ENCODE measurements around the gene DCXR. TPM values are rescaled to one million over a fixed set of nuclear protein-coding genes. Genes with fewer than 3 reads are reported as not detected.
A peak's percentile ranks its signal among the peaks of the same experiment; 100 is the strongest.

The DCXR gene
- total and polyA plus RNA-seq, 2 of the 13 experiments (the other 11 are each of a cell fraction or from before 2014, with no cell fraction given) = 287 to 311 TPM

DNA sequence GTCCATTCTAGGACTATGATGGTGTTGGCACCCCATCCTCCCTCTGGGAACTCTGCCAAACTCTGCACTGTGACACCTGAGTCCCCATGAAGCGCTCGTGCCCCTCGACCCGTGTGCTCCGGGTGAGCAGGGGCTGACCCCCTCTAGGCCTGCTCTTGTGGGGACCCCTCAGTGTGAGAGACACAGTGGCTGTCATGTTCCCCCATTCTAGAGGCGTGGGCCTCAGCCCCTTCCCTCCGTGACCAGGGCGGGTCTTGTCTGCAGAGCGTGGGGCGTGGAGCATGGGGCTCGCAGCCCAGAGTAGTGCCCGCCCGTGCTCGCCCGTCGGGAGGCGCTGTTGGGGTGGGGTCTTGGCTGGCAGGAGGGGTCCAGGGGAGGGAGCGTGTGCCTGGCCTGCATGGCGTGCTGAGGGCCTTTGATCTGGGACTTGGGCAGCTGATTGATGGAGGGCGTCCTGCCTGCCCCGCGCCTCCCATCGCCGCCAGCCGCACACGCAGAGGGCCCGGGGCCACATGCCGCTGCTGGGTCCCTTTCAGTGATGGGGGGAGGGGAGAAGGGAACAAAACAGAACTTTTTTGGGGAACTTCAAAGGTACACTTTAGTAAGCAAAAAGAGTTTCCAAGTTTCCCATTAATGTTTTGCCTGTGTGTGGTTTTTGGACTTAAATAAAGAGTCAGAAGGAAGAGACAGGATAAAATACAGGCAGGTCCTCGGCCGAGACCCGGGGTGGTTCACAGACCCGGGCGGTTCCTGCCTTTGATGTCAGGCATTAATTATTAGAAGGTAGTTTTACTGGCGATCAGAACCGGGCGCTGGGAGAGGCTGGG is 37.3 kb downstream of the DCXR start (continued):
- TF ChIP-seq NAIF1 (CRISPR knock-in tag; IDR thresholded peaks at IDR 0.05; ENCODE audit: borderline replicate concordance) (0 out of 2 replicates have a peak, but pooled peaks have one; percentile 3), TRIM24 (CRISPR knock-in tag; IDR thresholded peaks at IDR 0.05) (0 out of 2 replicates have a peak, but pooled peaks have one; percentile 34), REXO4 (CRISPR knock-in tag; IDR thresholded peaks at IDR 0.05; ENCODE audit: borderline replicate concordance) (no peak), CBX5 (CRISPR knock-in tag; IDR thresholded peaks at IDR 0.05; ENCODE audit: borderline replicate concordance) (peak; percentile 64; the same call in 1 of the 2 replicates), ZNF430 (CRISPR knock-in tag; IDR thresholded peaks at IDR 0.05) (peak; percentile 88), SKI (IDR thresholded peaks at IDR 0.05; ENCODE audit: partially characterized antibody) (peak; percentile 29), RELA (CRISPR knock-in tag; IDR thresholded peaks at IDR 0.05) (no peak), RBM22 (optimal IDR thresholded peaks at IDR 0.05; ENCODE audit: low read length) (peak; percentile 90)
- TF ChIP-seq, protein P1, sequence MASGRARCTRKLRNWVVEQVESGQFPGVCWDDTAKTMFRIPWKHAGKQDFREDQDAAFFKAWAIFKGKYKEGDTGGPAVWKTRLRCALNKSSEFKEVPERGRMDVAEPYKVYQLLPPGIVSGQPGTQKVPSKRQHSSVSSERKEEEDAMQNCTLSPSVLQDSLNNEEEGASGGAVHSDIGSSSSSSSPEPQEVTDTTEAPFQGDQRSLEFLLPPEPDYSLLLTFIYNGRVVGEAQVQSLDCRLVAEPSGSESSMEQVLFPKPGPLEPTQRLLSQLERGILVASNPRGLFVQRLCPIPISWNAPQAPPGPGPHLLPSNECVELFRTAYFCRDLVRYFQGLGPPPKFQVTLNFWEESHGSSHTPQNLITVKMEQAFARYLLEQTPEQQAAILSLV (CRISPR knock-in tag; IDR thresholded peaks at IDR 0.05; ENCODE audit: borderline replicate concordance) = peak; percentile 89; the same call in 1 of the 2 replicates
- TF ChIP-seq, protein P2, sequence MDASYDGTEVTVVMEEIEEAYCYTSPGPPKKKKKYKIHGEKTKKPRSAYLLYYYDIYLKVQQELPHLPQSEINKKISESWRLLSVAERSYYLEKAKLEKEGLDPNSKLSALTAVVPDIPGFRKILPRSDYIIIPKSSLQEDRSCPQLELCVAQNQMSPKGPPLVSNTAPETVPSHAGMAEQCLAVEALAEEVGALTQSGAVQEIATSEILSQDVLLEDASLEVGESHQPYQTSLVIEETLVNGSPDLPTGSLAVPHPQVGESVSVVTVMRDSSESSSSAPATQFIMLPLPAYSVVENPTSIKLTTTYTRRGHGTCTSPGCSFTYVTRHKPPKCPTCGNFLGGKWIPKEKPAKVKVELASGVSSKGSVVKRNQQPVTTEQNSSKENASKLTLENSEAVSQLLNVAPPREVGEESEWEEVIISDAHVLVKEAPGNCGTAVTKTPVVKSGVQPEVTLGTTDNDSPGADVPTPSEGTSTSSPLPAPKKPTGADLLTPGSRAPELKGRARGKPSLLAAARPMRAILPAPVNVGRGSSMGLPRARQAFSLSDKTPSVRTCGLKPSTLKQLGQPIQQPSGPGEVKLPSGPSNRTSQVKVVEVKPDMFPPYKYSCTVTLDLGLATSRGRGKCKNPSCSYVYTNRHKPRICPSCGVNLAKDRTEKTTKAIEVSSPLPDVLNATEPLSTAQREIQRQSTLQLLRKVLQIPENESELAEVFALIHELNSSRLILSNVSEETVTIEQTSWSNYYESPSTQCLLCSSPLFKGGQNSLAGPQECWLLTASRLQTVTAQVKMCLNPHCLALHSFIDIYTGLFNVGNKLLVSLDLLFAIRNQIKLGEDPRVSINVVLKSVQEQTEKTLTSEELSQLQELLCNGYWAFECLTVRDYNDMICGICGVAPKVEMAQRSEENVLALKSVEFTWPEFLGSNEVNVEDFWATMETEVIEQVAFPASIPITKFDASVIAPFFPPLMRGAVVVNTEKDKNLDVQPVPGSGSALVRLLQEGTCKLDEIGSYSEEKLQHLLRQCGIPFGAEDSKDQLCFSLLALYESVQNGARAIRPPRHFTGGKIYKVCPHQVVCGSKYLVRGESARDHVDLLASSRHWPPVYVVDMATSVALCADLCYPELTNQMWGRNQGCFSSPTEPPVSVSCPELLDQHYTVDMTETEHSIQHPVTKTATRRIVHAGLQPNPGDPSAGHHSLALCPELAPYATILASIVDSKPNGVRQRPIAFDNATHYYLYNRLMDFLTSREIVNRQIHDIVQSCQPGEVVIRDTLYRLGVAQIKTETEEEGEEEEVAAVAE (CRISPR knock-in tag; IDR thresholded peaks at IDR 0.05; ENCODE audit: borderline replicate concordance) = no peak
- TF ChIP-seq, protein P3, sequence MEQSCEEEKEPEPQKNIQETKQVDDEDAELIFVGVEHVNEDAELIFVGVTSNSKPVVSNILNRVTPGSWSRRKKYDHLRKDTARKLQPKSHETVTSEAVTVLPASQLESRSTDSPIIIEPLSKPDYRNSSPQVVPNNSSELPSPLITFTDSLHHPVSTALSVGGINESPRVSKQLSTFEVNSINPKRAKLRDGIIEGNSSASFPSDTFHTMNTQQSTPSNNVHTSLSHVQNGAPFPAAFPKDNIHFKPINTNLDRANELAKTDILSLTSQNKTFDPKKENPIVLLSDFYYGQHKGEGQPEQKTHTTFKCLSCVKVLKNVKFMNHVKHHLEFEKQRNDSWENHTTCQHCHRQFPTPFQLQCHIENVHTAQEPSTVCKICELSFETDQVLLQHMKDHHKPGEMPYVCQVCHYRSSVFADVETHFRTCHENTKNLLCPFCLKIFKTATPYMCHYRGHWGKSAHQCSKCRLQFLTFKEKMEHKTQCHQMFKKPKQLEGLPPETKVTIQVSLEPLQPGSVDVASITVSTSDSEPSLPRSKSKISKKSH (CRISPR knock-in tag; IDR thresholded peaks at IDR 0.05; ENCODE audit: borderline replicate concordance) = peak; percentile 49; the same call in 1 of the 2 replicates
- TF ChIP-seq, protein P4, sequence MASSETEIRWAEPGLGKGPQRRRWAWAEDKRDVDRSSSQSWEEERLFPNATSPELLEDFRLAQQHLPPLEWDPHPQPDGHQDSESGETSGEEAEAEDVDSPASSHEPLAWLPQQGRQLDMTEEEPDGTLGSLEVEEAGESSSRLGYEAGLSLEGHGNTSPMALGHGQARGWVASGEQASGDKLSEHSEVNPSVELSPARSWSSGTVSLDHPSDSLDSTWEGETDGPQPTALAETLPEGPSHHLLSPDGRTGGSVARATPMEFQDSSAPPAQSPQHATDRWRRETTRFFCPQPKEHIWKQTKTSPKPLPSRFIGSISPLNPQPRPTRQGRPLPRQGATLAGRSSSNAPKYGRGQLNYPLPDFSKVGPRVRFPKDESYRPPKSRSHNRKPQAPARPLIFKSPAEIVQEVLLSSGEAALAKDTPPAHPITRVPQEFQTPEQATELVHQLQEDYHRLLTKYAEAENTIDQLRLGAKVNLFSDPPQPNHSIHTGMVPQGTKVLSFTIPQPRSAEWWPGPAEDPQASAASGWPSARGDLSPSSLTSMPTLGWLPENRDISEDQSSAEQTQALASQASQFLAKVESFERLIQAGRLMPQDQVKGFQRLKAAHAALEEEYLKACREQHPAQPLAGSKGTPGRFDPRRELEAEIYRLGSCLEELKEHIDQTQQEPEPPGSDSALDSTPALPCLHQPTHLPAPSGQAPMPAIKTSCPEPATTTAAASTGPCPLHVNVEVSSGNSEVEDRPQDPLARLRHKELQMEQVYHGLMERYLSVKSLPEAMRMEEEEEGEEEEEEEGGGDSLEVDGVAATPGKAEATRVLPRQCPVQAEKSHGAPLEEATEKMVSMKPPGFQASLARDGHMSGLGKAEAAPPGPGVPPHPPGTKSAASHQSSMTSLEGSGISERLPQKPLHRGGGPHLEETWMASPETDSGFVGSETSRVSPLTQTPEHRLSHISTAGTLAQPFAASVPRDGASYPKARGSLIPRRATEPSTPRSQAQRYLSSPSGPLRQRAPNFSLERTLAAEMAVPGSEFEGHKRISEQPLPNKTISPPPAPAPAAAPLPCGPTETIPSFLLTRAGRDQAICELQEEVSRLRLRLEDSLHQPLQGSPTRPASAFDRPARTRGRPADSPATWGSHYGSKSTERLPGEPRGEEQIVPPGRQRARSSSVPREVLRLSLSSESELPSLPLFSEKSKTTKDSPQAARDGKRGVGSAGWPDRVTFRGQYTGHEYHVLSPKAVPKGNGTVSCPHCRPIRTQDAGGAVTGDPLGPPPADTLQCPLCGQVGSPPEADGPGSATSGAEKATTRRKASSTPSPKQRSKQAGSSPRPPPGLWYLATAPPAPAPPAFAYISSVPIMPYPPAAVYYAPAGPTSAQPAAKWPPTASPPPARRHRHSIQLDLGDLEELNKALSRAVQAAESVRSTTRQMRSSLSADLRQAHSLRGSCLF (CRISPR knock-in tag; IDR thresholded peaks at IDR 0.05; ENCODE audit: borderline replicate concordance) = no peak
- TF ChIP-seq, protein P5, sequence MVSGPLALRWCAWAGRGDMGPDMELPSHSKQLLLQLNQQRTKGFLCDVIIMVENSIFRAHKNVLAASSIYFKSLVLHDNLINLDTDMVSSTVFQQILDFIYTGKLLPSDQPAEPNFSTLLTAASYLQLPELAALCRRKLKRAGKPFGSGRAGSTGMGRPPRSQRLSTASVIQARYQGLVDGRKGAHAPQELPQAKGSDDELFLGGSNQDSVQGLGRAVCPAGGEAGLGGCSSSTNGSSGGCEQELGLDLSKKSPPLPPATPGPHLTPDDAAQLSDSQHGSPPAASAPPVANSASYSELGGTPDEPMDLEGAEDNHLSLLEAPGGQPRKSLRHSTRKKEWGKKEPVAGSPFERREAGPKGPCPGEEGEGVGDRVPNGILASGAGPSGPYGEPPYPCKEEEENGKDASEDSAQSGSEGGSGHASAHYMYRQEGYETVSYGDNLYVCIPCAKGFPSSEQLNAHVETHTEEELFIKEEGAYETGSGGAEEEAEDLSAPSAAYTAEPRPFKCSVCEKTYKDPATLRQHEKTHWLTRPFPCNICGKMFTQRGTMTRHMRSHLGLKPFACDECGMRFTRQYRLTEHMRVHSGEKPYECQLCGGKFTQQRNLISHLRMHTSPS (CRISPR knock-in tag; IDR thresholded peaks at IDR 0.05; ENCODE audit: low read depth) = peak; percentile 86
